ENCODE results near the gene ALX4. TPM values are rescaled to one million over a fixed set of nuclear protein-coding genes. Genes with fewer than 3 reads are reported as not detected.

ALX4 gene
- total and polyA plus RNA-seq, 2 experiments from 2014 or later, result not detected

DNA sequence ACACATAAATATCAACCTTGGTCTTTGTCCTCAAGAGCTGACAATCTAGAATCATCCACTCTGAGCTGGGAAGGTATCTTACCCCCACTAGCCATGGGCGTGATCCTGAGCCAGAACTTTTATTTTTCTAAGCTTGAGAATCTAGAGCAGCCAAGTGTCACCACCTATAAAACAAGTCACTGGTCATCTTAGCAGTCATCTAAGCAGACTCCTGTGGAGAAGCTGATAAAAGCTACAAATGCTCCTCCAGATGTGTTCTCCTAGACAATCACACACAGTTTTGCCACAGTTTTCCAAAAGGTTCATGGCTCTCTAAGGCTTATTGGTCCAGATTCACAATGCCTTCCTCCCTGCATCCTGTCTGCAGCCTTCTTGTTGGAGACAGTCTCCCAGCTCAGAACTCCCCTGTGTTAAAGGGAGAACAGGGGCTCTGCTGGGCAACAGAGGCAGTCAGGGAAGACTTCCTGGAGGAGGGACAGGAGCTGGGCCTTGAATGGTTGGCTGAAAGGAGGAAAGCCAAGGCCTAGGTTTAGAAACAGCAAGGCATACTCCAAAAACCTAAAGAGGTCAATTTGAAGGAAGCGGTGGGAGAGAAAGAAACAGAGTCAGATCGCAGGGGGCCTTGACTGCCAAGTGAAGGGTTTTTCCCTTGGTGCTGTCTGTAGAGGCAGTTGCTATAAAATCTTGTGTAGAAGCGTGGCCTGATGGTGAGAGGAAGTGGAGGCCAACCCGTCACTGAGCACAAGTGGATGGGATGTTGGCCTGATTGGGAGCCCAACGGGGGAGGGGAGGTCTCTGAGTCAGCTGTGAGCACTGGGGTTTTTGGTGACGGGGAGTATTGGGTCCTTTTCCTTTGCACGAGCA, 42.0 kb downstream of the ALX4 start (continued):
- TF ChIP-seq, protein P1, sequence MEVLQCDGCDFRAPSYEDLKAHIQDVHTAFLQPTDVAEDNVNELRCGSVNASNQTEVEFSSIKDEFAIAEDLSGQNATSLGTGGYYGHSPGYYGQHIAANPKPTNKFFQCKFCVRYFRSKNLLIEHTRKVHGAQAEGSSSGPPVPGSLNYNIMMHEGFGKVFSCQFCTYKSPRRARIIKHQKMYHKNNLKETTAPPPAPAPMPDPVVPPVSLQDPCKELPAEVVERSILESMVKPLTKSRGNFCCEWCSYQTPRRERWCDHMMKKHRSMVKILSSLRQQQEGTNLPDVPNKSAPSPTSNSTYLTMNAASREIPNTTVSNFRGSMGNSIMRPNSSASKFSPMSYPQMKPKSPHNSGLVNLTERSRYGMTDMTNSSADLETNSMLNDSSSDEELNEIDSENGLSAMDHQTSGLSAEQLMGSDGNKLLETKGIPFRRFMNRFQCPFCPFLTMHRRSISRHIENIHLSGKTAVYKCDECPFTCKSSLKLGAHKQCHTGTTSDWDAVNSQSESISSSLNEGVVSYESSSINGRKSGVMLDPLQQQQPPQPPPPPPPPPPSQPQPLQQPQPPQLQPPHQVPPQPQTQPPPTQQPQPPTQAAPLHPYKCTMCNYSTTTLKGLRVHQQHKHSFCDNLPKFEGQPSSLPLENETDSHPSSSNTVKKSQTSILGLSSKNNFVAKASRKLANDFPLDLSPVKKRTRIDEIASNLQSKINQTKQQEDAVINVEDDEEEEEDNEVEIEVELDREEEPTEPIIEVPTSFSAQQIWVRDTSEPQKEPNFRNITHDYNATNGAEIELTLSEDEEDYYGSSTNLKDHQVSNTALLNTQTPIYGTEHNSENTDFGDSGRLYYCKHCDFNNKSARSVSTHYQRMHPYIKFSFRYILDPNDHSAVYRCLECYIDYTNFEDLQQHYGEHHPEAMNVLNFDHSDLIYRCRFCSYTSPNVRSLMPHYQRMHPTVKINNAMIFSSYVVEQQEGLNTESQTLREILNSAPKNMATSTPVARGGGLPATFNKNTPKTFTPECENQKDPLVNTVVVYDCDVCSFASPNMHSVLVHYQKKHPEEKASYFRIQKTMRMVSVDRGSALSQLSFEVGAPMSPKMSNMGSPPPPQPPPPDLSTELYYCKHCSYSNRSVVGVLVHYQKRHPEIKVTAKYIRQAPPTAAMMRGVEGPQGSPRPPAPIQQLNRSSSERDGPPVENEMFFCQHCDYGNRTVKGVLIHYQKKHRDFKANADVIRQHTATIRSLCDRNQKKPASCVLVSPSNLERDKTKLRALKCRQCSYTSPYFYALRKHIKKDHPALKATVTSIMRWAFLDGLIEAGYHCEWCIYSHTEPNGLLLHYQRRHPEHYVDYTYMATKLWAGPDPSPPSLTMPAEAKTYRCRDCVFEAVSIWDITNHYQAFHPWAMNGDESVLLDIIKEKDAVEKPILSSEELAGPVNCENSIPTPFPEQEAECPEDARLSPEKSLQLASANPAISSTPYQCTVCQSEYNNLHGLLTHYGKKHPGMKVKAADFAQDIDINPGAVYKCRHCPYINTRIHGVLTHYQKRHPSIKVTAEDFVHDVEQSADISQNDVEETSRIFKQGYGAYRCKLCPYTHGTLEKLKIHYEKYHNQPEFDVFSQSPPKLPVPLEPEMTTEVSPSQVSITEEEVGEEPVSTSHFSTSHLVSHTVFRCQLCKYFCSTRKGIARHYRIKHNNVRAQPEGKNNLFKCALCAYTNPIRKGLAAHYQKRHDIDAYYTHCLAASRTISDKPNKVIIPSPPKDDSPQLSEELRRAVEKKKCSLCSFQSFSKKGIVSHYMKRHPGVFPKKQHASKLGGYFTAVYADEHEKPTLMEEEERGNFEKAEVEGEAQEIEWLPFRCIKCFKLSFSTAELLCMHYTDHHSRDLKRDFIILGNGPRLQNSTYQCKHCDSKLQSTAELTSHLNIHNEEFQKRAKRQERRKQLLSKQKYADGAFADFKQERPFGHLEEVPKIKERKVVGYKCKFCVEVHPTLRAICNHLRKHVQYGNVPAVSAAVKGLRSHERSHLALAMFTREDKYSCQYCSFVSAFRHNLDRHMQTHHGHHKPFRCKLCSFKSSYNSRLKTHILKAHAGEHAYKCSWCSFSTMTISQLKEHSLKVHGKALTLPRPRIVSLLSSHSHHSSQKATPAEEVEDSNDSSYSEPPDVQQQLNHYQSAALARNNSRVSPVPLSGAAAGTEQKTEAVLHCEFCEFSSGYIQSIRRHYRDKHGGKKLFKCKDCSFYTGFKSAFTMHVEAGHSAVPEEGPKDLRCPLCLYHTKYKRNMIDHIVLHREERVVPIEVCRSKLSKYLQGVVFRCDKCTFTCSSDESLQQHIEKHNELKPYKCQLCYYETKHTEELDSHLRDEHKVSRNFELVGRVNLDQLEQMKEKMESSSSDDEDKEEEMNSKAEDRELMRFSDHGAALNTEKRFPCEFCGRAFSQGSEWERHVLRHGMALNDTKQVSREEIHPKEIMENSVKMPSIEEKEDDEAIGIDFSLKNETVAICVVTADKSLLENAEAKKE (CRISPR knock-in tag; IDR thresholded peaks at IDR 0.05), result no peak
- TF ChIP-seq, protein P2, sequence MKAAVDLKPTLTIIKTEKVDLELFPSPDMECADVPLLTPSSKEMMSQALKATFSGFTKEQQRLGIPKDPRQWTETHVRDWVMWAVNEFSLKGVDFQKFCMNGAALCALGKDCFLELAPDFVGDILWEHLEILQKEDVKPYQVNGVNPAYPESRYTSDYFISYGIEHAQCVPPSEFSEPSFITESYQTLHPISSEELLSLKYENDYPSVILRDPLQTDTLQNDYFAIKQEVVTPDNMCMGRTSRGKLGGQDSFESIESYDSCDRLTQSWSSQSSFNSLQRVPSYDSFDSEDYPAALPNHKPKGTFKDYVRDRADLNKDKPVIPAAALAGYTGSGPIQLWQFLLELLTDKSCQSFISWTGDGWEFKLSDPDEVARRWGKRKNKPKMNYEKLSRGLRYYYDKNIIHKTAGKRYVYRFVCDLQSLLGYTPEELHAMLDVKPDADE (IDR thresholded peaks at IDR 0.05), result no peak
- TF ChIP-seq CREB1 (CRISPR knock-in tag; IDR thresholded peaks at IDR 0.05; ENCODE audit: low read depth), result no peak
- TF ChIP-seq ZNF114 (CRISPR knock-in tag; IDR thresholded peaks at IDR 0.05), result no peak
- TF ChIP-seq NANOG (IDR thresholded peaks at IDR 0.05; ENCODE audit: borderline replicate concordance), result no peak
- no peak for TF ChIP-seq POLR2AphosphoS5 (IDR thresholded peaks at IDR 0.05; ENCODE audit: low read depth)
- TF ChIP-seq EZH2 (IDR thresholded peaks at IDR 0.05; ENCODE audit: low read depth, unreplicated experiment), result no peak

Measured in GM23338 (cell line).